HepG2 (cell line): ENCODE data around the gene RPL31. TPM values are rescaled to one million over a fixed set of nuclear protein-coding genes. Genes with fewer than 3 reads are reported as not detected.

Experiments used
- ATAC-seq: fragments of 200-7000 bp; cut with Tn5 transposase; 3 replicates; pipeline ENCODE4 v1.9.1; 2020; ENCODE audit warnings: mild to moderate bottlenecking, moderate library complexity
- BruUV-seq: library from RNA; stranded (reverse); fragments of 400-500 nt; replicated peaks from 2 replicates; lab custom pipeline; 2021; lab: Mats Ljungman, UMichigan
- CTCF ChIA-PET: fragments of 300-600 bp; formaldehyde crosslinking; extraction: SDS; loops from one replicate; lab custom pipeline; 2021; ENCODE audit warnings: low total read pairs, inconsistent platforms, low intra/inter-chr PET ratio; lab: Yijun Ruan, JAX
- POLR2A ChIA-PET: fragments of 350-600 bp; sonication (Branson Sonifier 250); formaldehyde crosslinking; loops from one replicate; lab custom pipeline; 2020; ENCODE audit warnings: antibody characterized with exemption, inconsistent platforms; lab: Yijun Ruan, JAX
- DNase-seq: peaks from one replicate; pipeline ENCODE4 v3.0.0-alpha.2; 2015; ENCODE audit warnings: low spot score
- FAIRE-seq: peaks from 3 replicates; lab custom pipeline; 2011; peaks lifted over from hg19 to GRCh38; lab: Jason Lieb, UNC
- H2AFZ ChIP-seq: one replicate; pipeline ENCODE4 v1.6.1; 2011; ENCODE audit warnings: low read length, inconsistent platforms
- H3K27ac ChIP-seq: fragments of 300-600 bp; 3 replicates; pipeline ENCODE4 v1.8.0; 2011; ENCODE audit warnings: mixed run types, mild to moderate bottlenecking, mixed read lengths, low read length, inconsistent platforms; ENCODE audit not compliant: insufficient read depth; ENCODE audit errors: extremely low read length
- H3K27me3 ChIP-seq, 2 experiments: fragments of 200-600 bp in 1 of 2; 2 replicates in 1 of 2; 3 replicates in 1 of 2; pipeline versions ENCODE4 v1.6.0 to v1.8.0; 2011; ENCODE audit warnings: low read length in 2 of 2, mild to moderate bottlenecking in 2 of 2, moderate library complexity in 2 of 2, inconsistent platforms in 1 of 2; ENCODE audit not compliant: insufficient read depth in 2 of 2, control insufficient read depth in 1 of 2
- H3K36me3 ChIP-seq, 2 experiments: fragments of 200-600 bp in 1 of 2; replicated peaks in 1 of 2; 2 replicates in 1 of 2; 3 replicates in 1 of 2; pipeline versions ENCODE4 v1.5.1 to v1.8.0; 2011; ENCODE audit warnings: low read length in 2 of 2, inconsistent platforms in 1 of 2; ENCODE audit not compliant: insufficient read depth in 2 of 2, control insufficient read depth in 1 of 2
- H3K4me1 ChIP-seq: 2 replicates; pipeline ENCODE4 v1.5.1; 2012; ENCODE audit warnings: low read length, inconsistent platforms; ENCODE audit not compliant: insufficient read depth
- H3K4me2 ChIP-seq: 2 replicates; pipeline ENCODE4 v1.6.0; 2011; ENCODE audit warnings: low read depth, low read length, inconsistent platforms
- H3K4me3 ChIP-seq, 3 experiments: fragments of 200-600 bp in 1 of 3; sonication (generic), shearing (Covaris generic) in 1 of 3; replicated peaks in 1 of 3; 2 replicates each; pipeline ENCODE4 v1.5.1; 2011 to 2016; ENCODE audit warnings: low read length in 3 of 3, inconsistent platforms in 2 of 3, low read depth in 2 of 3, mild to moderate bottlenecking in 2 of 3, control low read depth in 1 of 3, mixed read lengths in 1 of 3; ENCODE audit not compliant: insufficient read depth in 1 of 3
- H3K79me2 ChIP-seq: one replicate; pipeline ENCODE4 v1.6.1; 2011; ENCODE audit warnings: low read length, inconsistent platforms; ENCODE audit not compliant: insufficient read depth
- H3K9ac ChIP-seq: 2 replicates; pipeline ENCODE4 v1.6.0; 2011; ENCODE audit warnings: mild to moderate bottlenecking, low read depth, low read length, inconsistent platforms; ENCODE audit not compliant: insufficient read depth
- H3K9me3 ChIP-seq: 2 replicates; pipeline ENCODE4 v1.5.1; 2012; ENCODE audit warnings: mild to moderate bottlenecking, low read length
- H4K20me1 ChIP-seq: 2 replicates; pipeline ENCODE4 v1.6.0; 2011; ENCODE audit warnings: inconsistent platforms, mild to moderate bottlenecking, low read length, moderate library complexity; ENCODE audit not compliant: insufficient read depth
- JUN ChIP-seq: sonication (generic); formaldehyde crosslinking; IDR thresholded peaks from 2 replicates; pipeline ENCODE4 v1.4.0; 2020; ENCODE audit warnings: mild to moderate bottlenecking, missing genetic modification reagents
- PRDM4 ChIP-seq: sonication (generic); formaldehyde crosslinking; IDR thresholded peaks from 2 replicates; pipeline ENCODE4 v1.9.0; 2021; ENCODE audit warnings: missing genetic modification reagents, borderline replicate concordance
- SETDB1 ChIP-seq: sonication (generic); formaldehyde crosslinking; IDR thresholded peaks from 2 replicates; pipeline ENCODE4 v1.5.1; 2020; ENCODE audit warnings: missing genetic modification reagents, mild to moderate bottlenecking, borderline replicate concordance
- SOX13 ChIP-seq, 3 experiments: fragments of 450-650 bp in 1 of 3; sonication (generic) in 1 of 3; formaldehyde crosslinking in 1 of 3; IDR thresholded peaks in 2 of 3; conservative IDR thresholded peaks in 1 of 3; 2 replicates each; pipeline versions ENCODE4 v1.5.0 to v1.6.1; 2016 to 2020; ENCODE audit warnings: antibody characterized with exemption in 1 of 3, mild to moderate bottlenecking in 1 of 3, missing compliant biosample characterization in 1 of 3, missing genetic modification reagents in 1 of 3, moderate library complexity in 1 of 3
- SOX5 ChIP-seq: IDR thresholded peaks from 2 replicates; pipeline ENCODE4 v1.6.1; 2016; ENCODE audit warnings: borderline replicate concordance
- TCF7 ChIP-seq: sonication (generic); IDR thresholded peaks from 2 replicates; pipeline ENCODE4 v1.6.1; 2016; ENCODE audit warnings: antibody characterized with exemption, low read depth
- TFAP4 ChIP-seq: sonication (generic); IDR thresholded peaks from 2 replicates; pipeline ENCODE4 v1.6.1; 2016; ENCODE audit warnings: low read depth, borderline replicate concordance
- TIGD3 ChIP-seq: sonication (generic); formaldehyde crosslinking; IDR thresholded peaks from 2 replicates; pipeline ENCODE4 v1.5.1; 2020; ENCODE audit warnings: mild to moderate bottlenecking, missing genetic modification reagents, borderline replicate concordance
- ZBTB43 ChIP-seq: sonication (generic); formaldehyde crosslinking; conservative IDR thresholded peaks from 2 replicates; pipeline ENCODE4 v1.4.0; 2020; ENCODE audit warnings: missing genetic modification reagents
- ZFP37 ChIP-seq: sonication (generic); formaldehyde crosslinking; IDR thresholded peaks from 2 replicates; pipeline ENCODE4 v1.4.0; 2020; ENCODE audit warnings: missing genetic modification reagents, borderline replicate concordance
- ZFX ChIP-seq: sonication (generic); formaldehyde crosslinking; IDR thresholded peaks from 2 replicates; pipeline ENCODE4 v1.4.0; 2020; ENCODE audit warnings: mild to moderate bottlenecking, low read depth, missing genetic modification reagents, moderate library complexity
- ZNF138 ChIP-seq: sonication (generic); formaldehyde crosslinking; IDR thresholded peaks from 2 replicates; pipeline ENCODE4 v1.5.0; 2020; ENCODE audit warnings: mild to moderate bottlenecking, low read depth, missing genetic modification reagents
- ZNF225 ChIP-seq: sonication (generic); formaldehyde crosslinking; IDR thresholded peaks from 2 replicates; pipeline ENCODE4 v1.4.0; 2020; ENCODE audit warnings: mild to moderate bottlenecking, missing genetic modification reagents
- ZNF260 ChIP-seq: sonication (generic); formaldehyde crosslinking; IDR thresholded peaks from 2 replicates; pipeline ENCODE4 v1.4.0; 2020; ENCODE audit warnings: missing genetic modification reagents, low read depth, mild to moderate bottlenecking, borderline replicate concordance
- ZNF296 ChIP-seq: sonication (generic); formaldehyde crosslinking; conservative IDR thresholded peaks from 2 replicates; pipeline ENCODE4 v1.5.0; 2020; ENCODE audit warnings: mild to moderate bottlenecking, missing genetic modification reagents
- ZNF678 ChIP-seq: sonication (generic); formaldehyde crosslinking; IDR thresholded peaks from 2 replicates; pipeline ENCODE4 v1.4.0; 2020; ENCODE audit warnings: mild to moderate bottlenecking, missing genetic modification reagents
- ZNF83 ChIP-seq: sonication (generic); formaldehyde crosslinking; IDR thresholded peaks from 2 replicates; pipeline ENCODE4 v1.4.0; 2020; ENCODE audit warnings: missing genetic modification reagents, mild to moderate bottlenecking, borderline replicate concordance
- WGBS: methylation state at CpG from one replicate; pipeline ENCODE4 v1.1.6; 2017; ENCODE audit warnings: low lambda C conversion rate; 5-methylcytosine and 5-hydroxymethylcytosine counted together
- in situ Hi-C: cut with HindIII; loops from 2 replicates; pipeline ENCODE4 v1.10.0; 2017; ENCODE audit warnings: low pct_unique_long_range_greater_than_20kb; ENCODE audit not compliant: extremely low pct_ligation_motif_present
- intact Hi-C: fragments of 100-400 bp; cut with micrococcal nuclease; formaldehyde crosslinking; loops from one replicate; pipeline ENCODE4 v1.10.0; 2022; ENCODE audit not compliant: unreplicated experiment
- polyA plus RNA-seq, 8 experiments: library from polyadenylated mRNA; depleted of rRNA in 3 of 8; stranded (reverse) in 7 of 8; unstranded in 1 of 8; fragments of >200 nt; fragmentation: Illumina TruSeq in 4 of 8; extraction: Trizol in 4 of 8; gene quantifications; 2 replicates each; pipeline versions ENCODE4 v1.2.1 to v1.2.3, GENCODE V29; 2011 to 2016; ENCODE audit warnings: low read depth in 4 of 8, missing spikeins in 1 of 8, mixed read lengths in 1 of 8; ENCODE audit not compliant: insufficient read depth in 1 of 8
- total RNA-seq, 5 experiments: library from RNA; depleted of rRNA; stranded (reverse); fragments of >200 nt; fragmentation: Illumina TruSeq; extraction: Trizol; gene quantifications; 2 replicates each; pipeline ENCODE4 v1.2.3, GENCODE V29; 2016; ENCODE audit warnings: low read depth in 1 of 5

The RPL31 gene
- total and polyA plus RNA-seq, 2 of the 13 experiments (the other 11 are each of a cell fraction or from before 2014, with no cell fraction given) = 3,331 to 3,582 TPM

GRCh38 chr2:100997509-100998234, 4.4 kb upstream of the RPL31 start (continued):
- TF ChIP-seq TFAP4 = no peak
- no peak for TF ChIP-seq ZFP37
- TF ChIP-seq, all 625 proteins: peak for 6

GRCh38 chr2:100998235-100998573, 3.9 kb upstream of the RPL31 start:
- ChIA-PET CTCF (no interaction called here), POLR2A (no interaction called here)
- Histone ChIP-seq H3K4me1 (peaks cover 9% of the 10 kb centered on the region), H3K4me2 (no peak overlapping the region), H3K27me3 (no peaks in the 10 kb centered on the region; a peak in 1 of 5 replicates), H3K9me3 (no peaks in the 10 kb centered on the region), H3K79me2 (peaks cover 11% of the 10 kb centered on the region), H3K4me3 (no peak overlapping the region), H3K27ac (no peak overlapping the region), H2AFZ (no peak overlapping the region), H4K20me1 (peaks cover 8% of the 10 kb centered on the region; the same call in 1 of the 2 replicates), H3K36me3 (peaks cover 17 to 29% of the 10 kb centered on the region in 2 experiments), H3K9ac (no peak overlapping the region)
- intact Hi-C loops = no loop called here
- no peak for ATAC-seq
- in situ Hi-C loops = loop anchor here (5.0 kb wide), 1 partner anchor 386 kb away; no protein-coding TSS in a partner anchor
- DNase-seq = no peak
- BruUV-seq = no TSS peak
- no peak for FAIRE-seq
- 95% methylated on average over 6 of the region's 6 CpGs for WGBS
- TF ChIP-seq ZNF138 (CRISPR knock-in tag) (no peak), ZNF296 (CRISPR knock-in tag) (no peak), SETDB1 (CRISPR knock-in tag) (no peak), ZBTB43 (no peak), SOX5 (no peak), TCF7 (no peak), TIGD3 (CRISPR knock-in tag) (no peak), PRDM4 (CRISPR knock-in tag) (no peak), ZFX (CRISPR knock-in tag) (no peak), ZNF225 (CRISPR knock-in tag) (no peak), JUN (no peak), SOX13 (IDR thresholded peaks at IDR 0.05) (no peak), SOX13 (CRISPR knock-in tag; conservative IDR thresholded peaks at IDR 0.05 in 1 of 2, IDR thresholded peaks at IDR 0.05 in 1 of 2) (no peak), ZNF678 (CRISPR knock-in tag) (no peak), ZNF260 (CRISPR knock-in tag) (no peak), ZNF83 (CRISPR knock-in tag) (no peak)
